Measurements from ENCODE around the gene EHD2.

Gene EHD2

DNA sequence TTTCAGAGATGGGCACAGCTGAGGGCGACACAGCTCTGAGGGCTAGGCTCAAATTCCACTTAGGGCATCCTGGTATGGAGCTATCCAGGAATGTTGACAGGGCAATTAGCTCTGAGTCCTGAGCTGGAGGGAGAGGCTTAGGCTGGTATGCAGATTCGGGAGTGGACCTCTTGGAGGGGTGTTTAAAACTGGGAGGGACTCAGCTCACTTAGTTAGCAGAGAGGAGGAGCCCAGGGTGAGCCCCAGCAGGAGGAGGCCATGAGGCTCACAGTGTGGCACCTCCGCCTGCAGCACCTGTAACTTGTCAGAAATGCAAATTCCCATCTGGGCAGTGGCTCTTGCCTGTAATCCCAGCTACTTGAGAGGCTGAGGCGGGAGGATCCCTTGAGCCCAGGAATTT lies 21.9 kb downstream of the EHD2 start:
- Histone ChIP-seq H3K27ac (ENCODE audit: low read depth, low read length) (no peak overlapping the region), H3K27me3 (ENCODE audit: low read length) (no peaks in the 10 kb centered on the region), H3K4me2 (ENCODE audit: low read depth, low read length, poor library complexity, severe bottlenecking) (no peak overlapping the region), H3K9ac (ENCODE audit: low read length) (no peak overlapping the region), H3F3A (ENCODE audit: insufficient read depth) (no peaks in the 10 kb centered on the region), H4K20me1 (ENCODE audit: low read depth, low read length) (no peaks in the 10 kb centered on the region), H2AFZ (ENCODE audit: low read depth, low read length, severe bottlenecking) (no peak overlapping the region), H3K79me2 (ENCODE audit: insufficient read depth, low read length) (no peaks in the 10 kb centered on the region), H3K4me3 (ENCODE audit: insufficient read depth, low read length, poor library complexity, severe bottlenecking) (no peak overlapping the region), H3K9me2 (replicated peaks; ENCODE audit: insufficient read depth, low read length) (no peaks in the 10 kb centered on the region), H3K9me3 (ENCODE audit: insufficient read depth, low read length) (no peaks in the 10 kb centered on the region), H3K36me3 (ENCODE audit: low read length) (no peaks in the 10 kb centered on the region)
- TF ChIP-seq EZH2phosphoT487 (conservative IDR thresholded peaks at IDR 0.05; ENCODE audit: low read length) = no peak
- TF ChIP-seq CTCF (IDR thresholded peaks at IDR 0.05; ENCODE audit: insufficient read depth, low read length, poor library complexity, severe bottlenecking) = no peak

- H3K27ac ChIP-seq (ENCODE audit: low read depth, low read length) = no peak overlapping the region
- no peak for TF ChIP-seq CTCF (IDR thresholded peaks at IDR 0.05; ENCODE audit: insufficient read depth, low read length, poor library complexity, severe bottlenecking)
- TF ChIP-seq EZH2phosphoT487 (conservative IDR thresholded peaks at IDR 0.05; ENCODE audit: low read length) = no peak
Observed at GRCh38 chr19:47740866-47741519, 27.8 kb downstream of the EHD2 start.

DNA sequence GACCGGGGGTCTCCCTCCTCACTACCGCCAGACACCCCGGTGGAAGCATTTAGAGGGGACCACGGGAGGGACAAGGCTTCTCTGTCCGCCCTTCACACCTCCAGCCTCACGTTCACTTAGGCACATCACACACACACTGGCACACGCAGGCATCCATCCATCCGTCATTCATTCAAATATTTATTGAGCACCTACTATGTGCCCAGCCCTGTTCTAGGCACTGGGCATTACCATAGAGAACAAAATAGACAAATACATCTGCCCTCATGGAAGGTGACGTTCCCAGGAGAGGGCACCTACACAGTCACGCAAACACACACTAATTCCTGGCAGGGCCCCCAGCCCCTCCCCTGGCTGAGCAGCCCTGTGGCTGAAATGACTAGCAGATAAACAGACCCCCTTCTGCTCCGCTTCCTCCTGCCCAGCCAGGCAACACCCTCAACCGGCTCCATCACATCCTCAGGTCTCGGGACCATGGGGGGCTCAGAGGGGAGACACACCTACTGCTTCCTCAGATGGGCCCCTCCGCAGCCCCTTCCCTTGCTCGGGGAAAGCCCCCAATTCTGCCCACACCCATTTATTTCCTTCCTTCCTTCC lies 28.4 kb downstream of the EHD2 start:
- no peaks in the 10 kb centered on the region for H3F3A ChIP-seq (ENCODE audit: insufficient read depth)
- H3K9me3 ChIP-seq (ENCODE audit: insufficient read depth, low read length) = no peaks in the 10 kb centered on the region
- H3K9me2 ChIP-seq (replicated peaks; ENCODE audit: insufficient read depth, low read length) = no peaks in the 10 kb centered on the region
- H3K27ac ChIP-seq (ENCODE audit: low read depth, low read length) = no peak overlapping the region
- no peak overlapping the region for H3K4me3 ChIP-seq (ENCODE audit: insufficient read depth, low read length, poor library complexity, severe bottlenecking)
- no peaks in the 10 kb centered on the region for H3K36me3 ChIP-seq (ENCODE audit: low read length)
- H3K79me2 ChIP-seq (ENCODE audit: insufficient read depth, low read length) = peaks cover 10% of the 10 kb centered on the region
- H4K20me1 ChIP-seq (ENCODE audit: low read depth, low read length) = no peaks in the 10 kb centered on the region
- TF ChIP-seq EZH2phosphoT487 (conservative IDR thresholded peaks at IDR 0.05; ENCODE audit: low read length) (no peak), CTCF (IDR thresholded peaks at IDR 0.05; ENCODE audit: insufficient read depth, low read length, poor library complexity, severe bottlenecking) (no peak)
- H2AFZ ChIP-seq (ENCODE audit: low read depth, low read length, severe bottlenecking) = no peak overlapping the region
- no peaks in the 10 kb centered on the region for H3K27me3 ChIP-seq (ENCODE audit: low read length)
- no peak overlapping the region for H3K9ac ChIP-seq (ENCODE audit: low read length)
- no peak overlapping the region for H3K4me2 ChIP-seq (ENCODE audit: low read depth, low read length, poor library complexity, severe bottlenecking)

More at GRCh38 chr19:47740866-47741519, 27.8 kb downstream of the EHD2 start:
- Histone ChIP-seq H3K36me3 (ENCODE audit: low read length) (no peaks in the 10 kb centered on the region), H2AFZ (ENCODE audit: low read depth, low read length, severe bottlenecking) (no peak overlapping the region), H3F3A (ENCODE audit: insufficient read depth) (no peaks in the 10 kb centered on the region), H3K4me3 (ENCODE audit: insufficient read depth, low read length, poor library complexity, severe bottlenecking) (no peak overlapping the region), H3K27me3 (ENCODE audit: low read length) (no peaks in the 10 kb centered on the region), H3K79me2 (ENCODE audit: insufficient read depth, low read length) (peaks cover 3% of the 10 kb centered on the region), H3K9me3 (ENCODE audit: insufficient read depth, low read length) (no peaks in the 10 kb centered on the region), H3K9ac (ENCODE audit: low read length) (no peak overlapping the region), H4K20me1 (ENCODE audit: low read depth, low read length) (no peaks in the 10 kb centered on the region), H3K9me2 (replicated peaks; ENCODE audit: insufficient read depth, low read length) (no peaks in the 10 kb centered on the region), H3K4me2 (ENCODE audit: low read depth, low read length, poor library complexity, severe bottlenecking) (no peak overlapping the region)

Measured in SU-DHL-6 (cell line).